HG03196 (cell line): ENCODE measurements around the gene PTPDC1.

Experiments used
- ATAC-seq: cut with Tn5 transposase; IDR thresholded peaks from one replicate; pipeline ENCODE4 v1.9.1; 2021; ENCODE audit not compliant: unreplicated experiment

PTPDC1 gene

GRCh38 chr9:94140418-94140780 is 56.1 kb downstream of the PTPDC1 start:
- ATAC-seq: no peak

- ATAC-seq: no peak
Observed at GRCh38 chr9:94140791-94141790, 56.8 kb downstream of the PTPDC1 start.

GRCh38 chr9:94142353-94142752 is 58.1 kb downstream of the PTPDC1 start:
- ATAC-seq: no peak

GRCh38 chr9:94144394-94144793 is 60.1 kb downstream of the PTPDC1 start:
- no peak for ATAC-seq

GRCh38 chr9:94145640-94146039 is 61.4 kb downstream of the PTPDC1 start:
- ATAC-seq: no peak

- no peak for ATAC-seq
Observed at GRCh38 chr9:94147776-94148175, 63.5 kb downstream of the PTPDC1 start.

- ATAC-seq: no peak
Observed at GRCh38 chr9:94148419-94148818, 64.2 kb downstream of the PTPDC1 start.

- ATAC-seq: no peak
Observed at GRCh38 chr9:94149696-94150095, 65.4 kb downstream of the PTPDC1 start.

- no peak for ATAC-seq
Observed at GRCh38 chr9:94150279-94150828, 66.1 kb downstream of the PTPDC1 start.

GRCh38 chr9:94150890-94151650 is 66.8 kb downstream of the PTPDC1 start:
- no peak for ATAC-seq

- ATAC-seq: no peak
Observed at GRCh38 chr9:94153905-94154304, 69.6 kb downstream of the PTPDC1 start.

GRCh38 chr9:94156348-94157049 is 72.2 kb downstream of the PTPDC1 start:
- no peak for ATAC-seq

GRCh38 chr9:94157050-94157801 is 73.0 kb downstream of the PTPDC1 start:
- no peak for ATAC-seq
